Progenitor cell of endocrine pancreas (in vitro differentiated cells): ENCODE measurements around the gene TXNDC16. TPM values are rescaled to one million over a fixed set of nuclear protein-coding genes. Genes with fewer than 3 reads are reported as not detected.
"Not testable (repeated sequence)": the region's sequence is repeated elsewhere in the genome, so short reads cannot be mapped to it uniquely, and the experiment has no call there.

Source experiments
- DNase-seq: peaks from one replicate; pipeline ENCODE4 v3.0.0; 2021; ENCODE audit warnings: low spot score; ENCODE audit not compliant: unreplicated experiment
- H3K27ac Mint-ChIP-seq: 2 replicates; pipeline ENCODE4 v1.8.0; 2021; ENCODE audit warnings: mild to moderate bottlenecking, moderate library complexity, mixed read lengths
- H3K27me3 Mint-ChIP-seq: 2 replicates; pipeline ENCODE4 v1.8.0; 2021; ENCODE audit warnings: mixed read lengths
- H3K36me3 Mint-ChIP-seq: 2 replicates; pipeline ENCODE4 v1.8.0; 2022; ENCODE audit warnings: mixed read lengths; ENCODE audit not compliant: insufficient read depth
- H3K4me1 Mint-ChIP-seq: 2 replicates; pipeline ENCODE4 v1.8.0; 2021; ENCODE audit warnings: low read depth, mixed read lengths
- H3K4me3 Mint-ChIP-seq: 2 replicates; pipeline ENCODE4 v1.8.0; 2021; ENCODE audit warnings: low read depth, mild to moderate bottlenecking, moderate library complexity, mixed read lengths
- H3K9me3 Mint-ChIP-seq: 2 replicates; pipeline ENCODE4 v1.8.0; 2021; ENCODE audit warnings: low read depth, mixed read lengths
- CTCF ChIP-seq: fragments of 200-600 bp; sonication (generic); IDR thresholded peaks from one replicate; pipeline ENCODE4 v1.5.0; 2021; ENCODE audit warnings: antibody characterized with exemption, mild to moderate bottlenecking; ENCODE audit not compliant: unreplicated experiment
- total RNA-seq: library from RNA; stranded (reverse); gene quantifications from 2 replicates; pipeline ENCODE4 v1.2.1, GENCODE V29; 2021

Gene TXNDC16
- total RNA-seq, 1 donor from 2014 or later, result 18.9 TPM

GRCh38 chr14:52596320-52596719 is 44.0 kb upstream of the TXNDC16 start:
- Mint-ChIP-seq H3K9me3 (peaks cover 34% of the 10 kb centered on the region), H3K4me3 (no peak overlapping the region), H3K27ac (no peak overlapping the region), H3K36me3 (peaks cover 32% of the 10 kb centered on the region), H3K4me1 (peaks cover 3% of the 10 kb centered on the region), H3K27me3 (no peaks in the 10 kb centered on the region)
- TF ChIP-seq CTCF, result no peak
- no peak for DNase-seq

DNA sequence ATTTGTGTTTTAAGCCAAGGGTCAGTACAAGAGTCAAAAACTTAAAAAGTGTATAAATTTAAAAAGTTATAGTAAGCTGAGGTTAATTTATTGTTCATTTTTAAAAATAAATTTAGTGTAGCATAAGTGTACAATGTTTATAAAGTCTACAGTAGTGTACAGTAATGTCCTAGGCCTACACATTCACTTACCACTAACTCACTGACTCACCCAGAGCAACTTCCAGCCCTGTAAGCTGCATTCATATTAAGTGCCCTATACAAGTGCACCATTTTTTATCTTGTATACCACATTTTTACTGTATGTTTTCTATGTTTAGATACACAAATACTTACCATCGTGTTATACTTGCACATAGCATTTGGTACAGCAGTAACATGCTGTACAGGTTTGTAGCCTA is 38.0 kb upstream of the TXNDC16 start:
- H3K27ac Mint-ChIP-seq, result no peak overlapping the region

GRCh38 chr14:52589646-52590045 is 37.3 kb upstream of the TXNDC16 start:
- peaks cover 31% of the 10 kb centered on the region for H3K9me3 Mint-ChIP-seq
- DNase-seq, result no peak
- H3K27me3 Mint-ChIP-seq, result no peaks in the 10 kb centered on the region
- H3K36me3 Mint-ChIP-seq, result peaks cover 22% of the 10 kb centered on the region
- no peak overlapping the region for H3K4me3 Mint-ChIP-seq
- peaks cover 5% of the 10 kb centered on the region for H3K4me1 Mint-ChIP-seq
- no peak overlapping the region for H3K27ac Mint-ChIP-seq
- TF ChIP-seq CTCF, result no peak

More for the DNA sequence above, 38.0 kb upstream of the TXNDC16 start:
- Mint-ChIP-seq H3K4me3 (no peak overlapping the region), H3K36me3 (peaks cover 25% of the 10 kb centered on the region), H3K27me3 (no peaks in the 10 kb centered on the region), H3K9me3 (peaks cover 36% of the 10 kb centered on the region), H3K4me1 (peaks cover 5% of the 10 kb centered on the region)
- DNase-seq, result no peak
- TF ChIP-seq CTCF, result no peak

DNA sequence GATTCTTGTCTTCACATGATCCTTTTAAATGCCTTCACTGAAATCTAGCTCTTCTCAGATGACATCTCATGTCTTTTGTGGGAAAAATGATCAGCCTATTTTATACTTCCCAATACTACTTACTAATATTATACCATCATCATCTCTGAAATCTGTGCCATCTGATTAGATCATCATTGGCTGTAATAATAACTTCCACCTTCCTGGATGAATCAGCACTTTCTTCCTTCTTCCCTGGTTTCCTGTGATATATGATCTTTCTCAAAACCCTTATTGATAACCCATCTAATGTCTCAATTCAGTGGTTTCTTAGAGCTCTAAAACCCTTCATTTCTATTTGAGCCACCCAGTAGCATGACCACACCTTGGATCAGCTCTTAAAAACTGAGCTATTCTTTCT is 31.2 kb upstream of the TXNDC16 start:
- H3K27me3 Mint-ChIP-seq, result no peaks in the 10 kb centered on the region
- no peak for TF ChIP-seq CTCF
- no peak overlapping the region for H3K27ac Mint-ChIP-seq
- H3K9me3 Mint-ChIP-seq, result no peaks in the 10 kb centered on the region
- no peak overlapping the region for H3K4me3 Mint-ChIP-seq
- DNase-seq, result no peak
- peaks cover 2% of the 10 kb centered on the region for H3K36me3 Mint-ChIP-seq
- H3K4me1 Mint-ChIP-seq, result peaks cover 2% of the 10 kb centered on the region

- DNase-seq, result no peak
- no peak for TF ChIP-seq CTCF
- H3K4me1 Mint-ChIP-seq, result peaks cover 3% of the 10 kb centered on the region
- no peak overlapping the region for H3K27ac Mint-ChIP-seq
- H3K4me3 Mint-ChIP-seq, result no peak overlapping the region
- peaks cover 39% of the 10 kb centered on the region for H3K9me3 Mint-ChIP-seq
- no peaks in the 10 kb centered on the region for H3K27me3 Mint-ChIP-seq
- peaks cover 28% of the 10 kb centered on the region for H3K36me3 Mint-ChIP-seq
Measured at GRCh38 chr14:52575858-52576257, 23.6 kb upstream of the TXNDC16 start.

GRCh38 chr14:52568454-52568853 is 16.1 kb upstream of the TXNDC16 start:
- peaks cover 41% of the 10 kb centered on the region for H3K9me3 Mint-ChIP-seq
- not testable (repeated sequence) for H3K27ac Mint-ChIP-seq, H3K4me3 Mint-ChIP-seq, H3K4me1 Mint-ChIP-seq, DNase-seq, H3K27me3 Mint-ChIP-seq
- H3K36me3 Mint-ChIP-seq, result peaks cover 45% of the 10 kb centered on the region
